ENCODE data around the gene INSC.

INSC gene

DNA sequence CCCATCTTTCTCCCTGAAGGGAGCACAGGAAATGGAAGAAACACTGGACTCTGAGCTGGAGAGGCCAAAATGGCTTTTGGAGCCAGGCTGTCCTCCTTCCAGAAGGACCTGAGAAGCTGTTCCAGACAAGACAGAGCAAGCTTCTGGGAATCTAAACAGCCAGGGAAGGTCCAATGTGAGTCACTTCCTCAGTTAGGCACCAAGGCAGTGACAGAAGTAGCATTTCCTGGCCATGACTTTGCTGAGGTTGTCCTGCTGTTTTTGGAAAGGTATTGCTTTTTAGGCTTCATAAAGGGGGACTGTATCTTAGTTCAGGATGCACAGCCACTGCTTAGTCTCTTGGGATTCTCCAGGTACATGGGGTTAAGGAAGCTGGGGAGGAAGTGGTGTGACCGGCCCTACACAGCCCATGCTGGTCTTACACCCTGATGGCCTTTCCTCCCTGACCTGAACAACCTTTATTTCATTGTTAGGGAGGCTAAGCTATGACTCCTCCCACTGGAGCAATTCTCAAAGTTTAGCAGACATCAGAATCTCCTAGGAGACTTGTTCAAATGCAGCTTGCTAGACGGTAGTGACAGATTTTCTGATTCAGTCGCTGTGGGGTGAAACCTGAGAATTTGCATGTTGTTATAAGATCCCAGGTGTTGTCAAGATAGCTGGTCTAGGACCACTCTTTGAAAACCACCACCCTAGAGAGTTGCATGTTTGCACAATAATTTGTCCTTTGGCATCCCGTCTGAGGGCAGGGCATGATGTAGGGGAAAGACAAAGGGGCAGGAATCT lies 6.8 kb upstream of the INSC start:
- no peak for DNase-seq

DNA sequence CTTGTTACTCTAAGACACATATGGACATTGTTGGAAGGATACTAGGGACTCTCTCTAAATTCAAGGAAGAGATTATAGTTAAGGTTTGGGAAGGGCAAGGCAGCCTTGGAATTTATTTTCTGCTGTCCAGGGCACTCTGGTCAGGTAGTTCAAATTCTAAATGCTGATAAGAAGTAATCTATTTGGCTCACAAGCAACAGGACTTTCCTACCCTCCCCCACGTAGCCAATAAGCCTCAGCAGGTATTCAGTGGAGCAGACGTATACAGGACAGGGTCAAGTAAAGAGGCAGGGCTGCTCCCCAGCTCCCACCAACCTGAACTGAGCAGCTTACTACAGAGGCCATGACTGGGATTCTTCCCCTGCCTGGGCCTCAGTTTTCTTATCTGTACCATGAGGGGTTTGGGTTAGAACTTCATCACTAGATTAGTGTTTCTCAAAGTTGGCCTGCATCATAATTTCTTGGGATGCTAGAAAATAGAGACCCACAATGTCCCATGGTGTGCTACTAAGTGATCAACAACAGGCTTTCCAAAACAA lies 6.1 kb upstream of the INSC start:
- no peak for DNase-seq

DNA sequence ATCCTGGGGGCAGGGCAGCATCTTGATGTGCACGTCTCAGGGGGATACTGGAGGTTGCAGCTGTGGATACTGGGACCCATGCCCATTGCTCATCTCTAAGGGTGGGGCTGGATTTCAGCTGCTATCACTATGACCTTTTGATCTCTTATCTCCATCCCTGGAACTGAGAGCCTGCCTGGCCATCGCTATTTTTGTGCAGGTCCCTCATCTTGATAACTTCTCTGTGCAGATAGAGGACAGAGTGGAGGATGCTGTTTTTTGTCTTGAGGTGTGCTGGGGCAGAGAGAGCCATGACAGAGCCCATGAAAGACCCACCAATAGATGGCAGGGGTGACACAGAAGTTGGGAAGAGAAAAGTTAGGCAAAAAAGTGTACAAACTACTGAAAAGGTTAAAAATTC lies 5.1 kb upstream of the INSC start:
- no peak for DNase-seq

DNA sequence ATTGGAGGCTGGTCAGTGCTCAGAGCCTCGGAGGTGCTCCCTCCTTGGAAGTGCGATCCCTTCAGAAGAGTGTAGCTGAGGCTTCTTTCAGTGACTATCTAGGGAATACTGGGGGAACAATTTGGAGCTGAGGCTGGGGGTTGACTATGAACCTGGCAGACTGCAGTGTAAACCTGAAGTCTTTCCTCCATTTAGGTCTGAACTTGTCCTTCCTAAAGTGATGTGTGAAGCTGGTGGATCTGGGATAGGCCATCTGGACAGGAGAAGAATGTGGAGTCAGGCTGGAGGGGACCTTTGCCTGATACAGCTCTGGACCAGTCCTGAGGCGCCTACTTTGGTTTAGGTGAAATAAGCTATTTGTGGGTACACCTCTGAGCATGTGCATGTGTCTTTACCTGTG lies 3.5 kb upstream of the INSC start:
- DNase-seq, result no peak

DNA sequence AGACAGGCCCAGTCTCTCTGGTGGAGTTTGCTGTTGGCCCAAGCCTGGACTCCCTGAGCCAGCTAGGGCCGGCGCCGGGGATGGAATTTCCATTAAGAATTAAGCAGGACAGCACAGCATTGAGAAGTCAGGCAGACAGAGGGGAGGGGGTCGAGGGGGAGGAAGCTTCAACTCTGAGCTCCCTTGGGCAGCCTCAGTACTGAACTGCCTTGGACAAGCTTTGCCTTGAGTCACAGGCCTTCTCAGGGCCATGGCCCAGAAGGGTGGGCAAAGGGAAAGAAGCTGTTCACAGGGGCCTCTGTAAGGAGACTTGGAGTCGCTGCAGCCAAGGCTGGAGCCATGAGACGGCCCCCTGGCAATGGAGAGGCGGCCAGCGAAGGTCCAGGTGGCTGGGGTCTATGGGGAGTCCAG lies 2.6 kb upstream of the INSC start:
- no peak for DNase-seq

DNA sequence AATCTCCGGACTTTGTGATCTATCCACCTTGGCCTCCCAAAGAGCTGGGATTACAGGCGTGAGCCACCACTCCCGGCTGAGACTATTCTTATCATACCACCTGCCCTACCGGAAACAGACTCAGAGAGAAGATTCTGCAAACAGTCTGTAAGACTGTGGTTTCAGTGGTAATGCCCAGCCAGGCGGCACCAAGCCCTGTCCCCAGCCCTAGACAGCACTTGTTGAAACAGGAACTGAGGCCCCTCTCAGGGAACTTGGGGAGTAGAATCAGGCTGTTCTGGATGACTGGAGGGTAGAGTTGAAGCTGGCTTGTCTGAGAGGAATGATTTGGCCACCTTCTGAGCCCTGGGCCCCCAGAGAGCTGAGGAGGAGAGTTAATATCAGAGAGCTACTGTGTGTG lies 1.3 kb upstream of the INSC start:
- peak in 2 of 56 donors; percentile 11 for DNase-seq

DNA sequence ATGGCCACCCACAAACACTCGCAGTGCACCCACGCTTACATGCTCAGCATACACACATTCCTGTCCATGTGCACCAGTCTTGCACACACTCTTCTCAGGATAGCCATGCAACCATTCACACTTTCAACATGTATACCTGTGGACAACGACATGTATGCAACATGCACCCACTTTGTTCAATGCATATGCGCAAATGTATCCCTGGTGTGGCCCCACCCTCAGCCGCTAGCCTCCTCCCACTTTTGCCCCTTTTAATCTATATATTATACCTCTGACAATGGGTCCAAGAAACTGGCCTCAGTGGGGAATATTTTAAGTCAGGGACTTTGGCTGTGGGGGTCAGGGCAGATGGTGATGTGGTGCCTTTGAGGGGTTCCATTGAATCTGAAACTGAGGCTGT lies 963 bp downstream of the INSC start:
- DNase-seq, result no peak

DNA sequence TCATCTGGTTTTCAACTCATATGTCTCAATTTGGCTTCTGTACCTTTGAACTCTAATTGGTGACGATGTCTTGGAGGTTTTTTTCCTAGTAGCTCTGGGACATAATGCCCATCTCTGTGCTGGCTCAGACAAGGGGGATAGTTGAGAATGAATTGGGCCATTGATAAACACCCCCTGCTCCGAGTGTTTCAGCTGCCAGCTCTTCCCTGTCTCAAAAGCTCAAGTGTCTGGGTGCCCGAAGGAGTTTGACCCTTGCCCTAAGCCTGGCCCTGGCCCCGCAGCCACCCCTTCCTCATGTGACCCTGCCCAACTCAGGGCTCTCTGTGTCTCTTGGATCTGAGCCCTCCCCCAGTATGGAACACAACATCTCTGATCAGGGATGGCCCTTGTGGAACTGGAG lies 3.0 kb downstream of the INSC start:
- DNase-seq, result peak in 13 of 56 donors; percentile 8 to 45 (median 38)

DNA sequence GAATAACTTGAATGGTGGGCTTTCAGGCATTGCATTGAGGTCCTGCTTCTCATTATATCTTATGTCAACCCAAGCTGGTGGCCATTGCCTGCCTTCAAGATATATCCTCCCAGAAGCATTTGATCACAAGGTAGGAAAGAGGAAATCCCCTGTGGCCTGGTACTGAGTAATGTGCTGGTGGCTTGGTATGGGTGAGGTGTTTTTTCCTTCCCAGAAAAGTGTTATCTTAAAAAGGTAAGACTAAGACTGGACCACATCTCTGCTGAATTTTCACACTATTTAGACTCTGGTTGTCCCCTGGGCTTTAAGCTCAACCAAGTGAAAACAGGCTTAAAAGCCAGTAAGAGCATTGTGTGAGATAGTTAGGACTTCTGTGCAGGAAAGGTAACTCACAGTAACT lies 3.7 kb downstream of the INSC start:
- DNase-seq, result no peak

DNA sequence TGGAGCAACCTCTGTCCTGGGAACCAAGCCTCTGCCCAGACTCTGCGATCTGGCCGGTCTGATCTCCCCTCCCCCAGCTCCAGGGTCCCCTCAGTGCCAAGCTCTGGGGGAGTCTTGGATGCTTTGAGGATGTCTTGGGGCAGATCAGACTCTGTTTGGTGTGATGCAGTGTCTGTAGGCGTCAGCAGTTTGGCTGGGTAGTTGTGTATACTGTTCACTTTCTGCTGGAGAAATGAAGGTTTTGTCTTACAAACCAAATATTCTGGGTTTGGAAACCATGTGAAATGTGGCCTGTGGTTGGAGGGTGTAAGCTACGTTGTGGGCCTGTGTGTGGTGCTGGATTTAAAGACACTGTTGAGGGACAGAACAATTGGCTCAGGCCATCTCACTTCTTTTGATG lies 4.6 kb downstream of the INSC start:
- DNase-seq, result no peak

DNA sequence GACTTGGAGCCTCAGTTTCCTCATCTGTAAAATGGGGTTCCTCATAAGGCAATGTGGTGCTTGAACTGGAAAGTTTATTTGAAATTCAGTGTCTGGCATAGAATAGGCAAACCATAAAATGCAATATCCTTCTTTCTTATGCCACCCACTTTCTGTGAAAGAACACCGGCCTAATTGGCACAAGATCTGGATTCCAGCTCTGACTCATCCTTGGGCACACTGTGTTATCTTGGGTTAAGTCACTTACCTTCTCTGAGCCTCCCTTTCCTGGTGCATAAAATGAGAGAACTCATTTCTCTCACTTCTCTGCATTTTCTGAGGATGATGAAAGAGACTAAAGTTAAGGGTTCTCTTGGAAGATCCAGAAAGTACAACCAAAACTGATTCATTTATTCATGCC lies 5.1 kb downstream of the INSC start:
- no peak for DNase-seq

DNA sequence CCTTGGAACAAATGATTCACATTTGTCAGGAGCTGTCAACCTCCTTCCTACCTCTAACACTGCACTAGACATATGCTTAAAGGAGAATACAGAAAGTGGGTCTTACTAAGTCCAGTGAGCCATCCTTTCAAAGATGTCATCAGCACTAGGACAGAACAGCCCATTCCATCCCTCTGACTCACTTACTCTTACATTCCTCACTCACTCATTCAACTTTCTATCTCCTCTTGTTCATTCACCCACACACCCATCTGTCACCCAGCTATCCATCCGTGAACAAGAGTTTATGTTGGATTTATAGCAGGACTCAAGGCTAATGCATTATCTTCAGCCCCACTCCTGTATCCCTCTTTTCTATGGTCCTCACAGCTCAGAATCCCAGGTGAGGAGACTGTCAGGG lies 9.1 kb downstream of the INSC start:
- peak in 1 of 56 donors; percentile 10 for DNase-seq

DNA sequence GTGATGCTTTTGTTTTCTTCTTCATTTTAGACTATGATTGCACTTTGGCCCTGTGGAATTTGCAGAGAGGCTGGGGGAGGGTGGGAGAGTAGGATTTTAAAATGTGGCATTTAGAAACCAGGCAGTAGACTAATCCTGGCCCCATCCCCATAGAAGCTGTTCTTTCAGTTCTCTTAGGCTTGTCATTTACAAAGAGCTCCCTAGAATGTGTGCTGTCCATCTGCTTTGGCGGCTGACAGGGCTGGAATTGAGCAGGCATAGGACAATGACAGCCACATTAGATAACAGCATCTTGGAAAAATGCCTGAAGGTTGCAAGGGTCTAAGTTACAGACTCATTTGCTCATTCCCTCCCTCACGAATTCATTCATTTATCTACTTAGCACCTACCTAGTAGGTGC lies 9.8 kb downstream of the INSC start:
- no peak for DNase-seq

DNA sequence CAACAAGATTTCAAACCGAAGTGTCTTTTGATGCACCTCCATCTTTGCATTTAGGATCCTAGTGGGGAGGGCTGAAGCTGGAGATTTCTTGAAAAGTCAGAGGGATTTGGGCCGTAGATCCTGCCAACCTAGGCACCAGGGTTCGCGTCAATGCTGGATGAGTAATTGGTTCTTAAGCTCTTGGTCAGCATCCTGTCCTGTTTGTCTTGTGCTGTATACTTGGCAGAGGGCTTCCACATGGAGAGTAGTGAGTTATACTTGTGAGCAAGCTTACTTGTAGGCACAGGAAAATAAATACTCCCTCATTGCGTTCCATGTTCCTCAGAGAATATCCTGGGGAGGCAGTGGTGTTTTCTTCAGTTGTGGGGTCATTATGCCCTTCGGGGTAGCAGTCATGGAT lies 12.6 kb downstream of the INSC start:
- DNase-seq, result no peak

DNA sequence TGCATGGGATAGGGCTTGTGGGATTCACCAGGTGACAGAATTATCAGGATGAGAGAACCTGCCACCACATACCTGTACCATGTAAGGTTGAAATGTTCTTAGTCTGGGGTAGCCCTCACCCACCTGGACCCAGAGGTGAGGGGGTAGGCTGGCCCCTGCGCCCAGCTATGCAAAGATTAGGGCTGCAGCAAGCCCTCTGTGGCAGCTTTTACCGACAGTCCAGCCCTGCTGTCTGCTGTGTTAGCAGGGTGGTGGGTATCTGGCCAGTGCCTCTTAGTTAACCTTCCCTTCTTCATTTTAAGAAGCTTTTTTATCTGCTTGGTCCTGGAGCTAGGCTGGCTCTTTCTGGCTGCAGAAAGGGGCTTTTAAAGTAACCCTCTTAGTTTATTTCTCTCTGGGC lies 13.9 kb downstream of the INSC start:
- DNase-seq, result no peak

DNA sequence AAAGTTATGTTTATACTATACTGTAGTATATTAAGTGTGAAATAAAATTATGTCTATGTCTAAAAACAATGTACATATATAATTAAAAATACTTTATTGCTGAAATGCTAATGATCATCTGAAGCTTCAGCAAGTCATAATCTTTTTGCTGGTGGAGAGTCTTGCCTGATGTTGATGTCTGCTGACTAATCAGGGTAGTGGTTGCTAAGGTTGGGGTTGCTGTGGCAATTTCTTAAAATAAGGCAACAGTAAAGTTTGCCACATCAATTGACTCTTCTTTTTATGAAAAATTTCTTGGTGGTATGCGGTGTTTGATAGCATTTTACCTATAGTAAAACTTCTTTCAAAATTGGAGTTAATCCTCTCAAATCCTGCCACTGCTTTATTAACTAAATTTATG lies 21.4 kb downstream of the INSC start:
- no peak for DNase-seq

DNA sequence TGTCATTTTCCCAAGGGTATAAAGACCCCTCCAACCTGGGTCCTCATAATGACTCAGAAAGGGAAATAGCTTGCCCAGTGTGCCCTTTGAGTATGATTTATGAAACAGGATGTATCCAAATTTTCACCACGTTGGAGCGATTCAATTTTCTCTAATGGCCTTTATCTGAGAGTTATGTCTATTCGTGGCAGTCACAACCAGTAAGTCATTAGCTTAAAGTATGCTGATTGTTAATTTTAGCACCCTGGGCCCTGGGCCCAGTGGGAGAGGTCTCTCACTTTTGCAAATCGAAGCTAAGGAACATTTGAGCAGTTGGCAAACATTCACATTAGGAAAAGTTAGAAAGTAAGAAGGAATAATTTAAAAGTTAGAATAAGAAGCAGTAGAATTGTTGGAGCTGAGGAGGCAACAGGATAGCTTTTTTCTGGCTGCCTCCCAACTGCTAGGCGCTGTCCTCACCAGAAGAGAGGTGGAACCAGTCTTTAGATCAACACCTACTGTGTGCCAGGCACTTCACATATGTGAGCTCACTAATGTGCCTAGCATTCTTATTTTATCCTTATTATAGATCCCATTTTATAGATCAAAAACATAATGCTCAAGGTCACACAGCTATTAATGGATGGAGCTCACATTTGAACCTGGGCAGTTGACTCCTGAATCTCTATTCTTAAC lies 24.5 kb downstream of the INSC start:
- DNase-seq, result no peak

DNA sequence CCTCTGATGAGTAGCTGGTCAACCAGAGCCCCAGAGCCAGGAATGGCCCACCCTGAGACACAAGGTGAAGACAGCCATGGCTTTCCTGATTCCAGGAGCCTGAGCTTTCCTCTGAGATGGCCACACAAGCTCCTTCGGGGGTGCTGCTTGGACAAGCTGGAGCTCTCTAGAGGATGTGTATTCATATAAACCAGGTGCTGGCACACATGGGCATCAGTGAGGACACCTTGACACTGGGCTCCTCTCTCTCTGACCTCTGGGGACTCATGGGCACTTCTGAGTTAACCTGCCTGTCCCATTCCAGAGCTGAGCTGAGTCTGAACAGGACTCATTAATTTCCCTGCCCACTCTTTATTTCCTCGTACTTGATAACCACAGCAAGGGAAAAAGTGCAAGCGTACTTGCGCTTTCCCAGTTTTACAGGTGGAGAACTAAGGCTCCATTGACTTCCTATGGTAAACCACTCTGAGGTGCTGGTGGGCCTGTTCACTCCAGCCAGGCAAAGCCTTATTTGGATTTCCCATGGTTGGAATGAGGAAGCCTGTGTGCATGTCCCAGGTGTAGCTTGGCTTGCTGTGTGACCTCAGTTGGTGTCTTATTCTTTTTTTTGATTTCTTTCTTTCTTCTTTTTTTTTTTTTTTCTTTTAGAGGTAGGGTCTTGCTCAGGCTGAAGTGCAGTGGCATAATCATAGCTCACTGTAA lies 25.4 kb downstream of the INSC start:
- DNase-seq, result no peak

DNA sequence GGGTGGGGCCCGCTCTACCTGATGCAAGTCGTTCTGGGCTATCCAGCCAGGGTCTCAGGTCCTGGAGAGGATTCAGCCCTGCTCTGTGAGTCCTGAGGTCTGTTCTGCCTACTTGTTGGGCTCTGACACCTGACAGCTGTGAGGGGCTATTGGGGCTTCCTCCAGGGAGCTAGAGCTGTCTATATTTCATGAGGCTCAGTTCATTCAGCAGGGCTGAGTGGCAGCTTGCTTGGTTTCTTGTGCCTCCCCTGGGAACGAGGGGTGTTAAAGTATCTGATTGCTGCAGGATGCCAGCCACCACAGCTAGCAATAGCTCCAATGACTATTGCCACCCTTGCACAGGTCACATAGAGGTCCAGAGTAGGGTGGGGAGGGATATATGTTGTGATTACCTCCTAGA lies 26.7 kb downstream of the INSC start:
- no peak for DNase-seq

DNA sequence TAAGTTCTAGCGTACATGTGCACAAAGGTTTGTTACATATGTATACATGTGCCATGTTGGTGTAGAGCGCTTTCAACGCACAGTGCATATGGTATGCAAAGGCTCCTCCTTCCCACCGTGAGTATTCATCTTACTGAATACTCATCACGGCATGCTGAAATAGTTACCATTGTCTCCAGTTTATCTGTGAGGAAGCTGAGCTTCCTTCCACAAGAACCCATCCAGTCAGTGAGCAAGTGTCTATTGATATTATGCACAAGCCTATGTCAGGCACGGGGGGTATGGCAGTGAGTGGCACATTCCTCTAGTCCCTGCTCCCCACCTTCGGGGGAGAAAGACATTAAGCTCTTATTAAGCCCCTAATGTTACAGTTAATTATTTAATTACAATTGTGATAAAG lies 28.1 kb downstream of the INSC start:
- DNase-seq, result no peak

DNA sequence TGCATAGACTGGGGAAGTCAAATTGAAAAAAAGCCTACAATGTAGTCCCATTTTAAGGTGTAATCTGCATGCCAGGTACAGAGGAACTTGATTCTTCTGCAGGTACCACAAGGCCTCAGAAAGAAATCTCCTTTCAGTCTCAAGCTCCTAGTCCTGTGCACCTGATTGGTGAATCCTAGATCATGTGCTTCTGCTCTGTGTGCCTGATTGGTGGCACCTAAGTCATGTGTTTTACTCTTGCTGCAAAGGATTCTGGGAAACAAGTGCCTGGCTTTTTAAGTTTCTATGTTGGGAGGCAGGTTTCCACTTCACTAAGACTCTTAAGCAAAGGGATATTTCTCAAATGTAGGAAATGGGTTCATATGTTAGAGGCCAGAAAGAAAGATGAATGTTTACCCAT lies 29.1 kb downstream of the INSC start:
- DNase-seq, result no peak

DNA sequence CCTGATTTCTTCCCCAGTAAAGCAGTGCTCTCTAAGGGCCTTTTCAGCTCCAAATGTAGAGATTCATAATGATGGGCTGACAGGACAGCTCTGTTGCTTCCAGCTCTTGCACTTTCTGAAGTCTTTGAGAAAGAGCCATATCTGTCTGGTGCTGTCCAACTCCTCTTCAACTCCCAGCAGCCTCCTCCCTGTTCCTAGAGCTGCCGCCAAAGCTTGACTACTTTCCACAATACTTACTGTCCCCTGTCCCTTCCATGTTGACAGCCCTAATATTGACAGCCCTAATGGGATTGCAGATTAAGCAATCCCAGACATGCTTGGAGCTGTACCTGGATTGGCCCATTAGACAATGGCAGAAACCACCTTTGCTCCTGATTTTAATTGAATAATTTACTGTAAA lies 29.6 kb downstream of the INSC start:
- no peak for DNase-seq
